Fibroblast of upper back skin (primary cell): Measurements from ENCODE around the gene GOLPH3.
A peak's percentile ranks its signal among the peaks of the same experiment; 100 is the strongest.
"Not testable (repeated sequence)": the region's sequence is repeated elsewhere in the genome, so short reads cannot be mapped to it uniquely, and the experiment has no call there.

Experiments
- DNase-seq: peaks from one replicate; pipeline ENCODE4 v3.0.0-alpha.2; 2013

GOLPH3 gene

DNA sequence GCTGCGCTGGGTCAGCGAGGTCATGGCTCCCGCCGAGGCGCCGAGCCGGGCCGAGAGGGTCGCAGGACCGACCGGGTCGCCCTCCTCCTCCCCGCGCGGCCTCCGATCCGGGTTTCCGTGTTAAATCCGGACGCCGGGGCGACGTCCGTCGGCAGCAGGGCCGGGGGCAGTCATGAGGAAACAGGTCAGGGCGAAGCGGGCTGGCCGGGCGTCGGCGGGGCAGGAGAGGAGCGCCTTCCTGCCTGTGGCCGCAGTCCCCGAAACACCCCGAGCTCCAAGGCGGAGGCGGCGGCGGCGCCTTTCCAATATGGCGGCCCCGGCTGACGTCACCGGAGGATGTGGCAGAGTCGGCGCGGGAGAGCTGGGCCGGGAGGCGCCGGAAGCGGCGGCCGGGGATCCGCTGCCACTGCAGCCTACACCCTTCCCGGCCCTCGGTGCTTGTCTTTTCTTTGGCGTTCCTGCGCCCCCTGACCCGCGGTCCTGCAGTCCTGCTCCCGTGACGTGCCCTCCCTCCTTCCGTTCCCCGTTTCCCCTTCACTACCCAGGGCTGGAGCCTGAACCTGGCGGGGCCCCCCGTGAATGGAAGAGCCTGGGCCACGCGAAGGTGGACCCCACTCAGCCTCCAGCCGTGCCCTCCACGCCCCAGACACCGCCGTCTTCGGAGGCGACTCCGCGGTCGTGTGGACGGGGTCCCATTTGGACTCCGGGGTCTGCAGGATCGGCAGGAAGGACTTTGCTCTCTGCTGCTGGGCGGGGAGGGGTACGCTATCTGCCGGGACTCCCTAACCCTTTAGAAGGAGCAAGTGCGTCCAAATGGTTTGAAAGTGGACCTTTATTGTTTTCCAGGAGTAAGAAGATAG is at the start of gene GOLPH3:
Gene GOLPH3, minus strand, starts transcription at position 309 of the 860 bp plus-strand sequence. Its CDS starts 285 bp downstream, at position 24.
- DNase-seq = peak; percentile 90

DNA sequence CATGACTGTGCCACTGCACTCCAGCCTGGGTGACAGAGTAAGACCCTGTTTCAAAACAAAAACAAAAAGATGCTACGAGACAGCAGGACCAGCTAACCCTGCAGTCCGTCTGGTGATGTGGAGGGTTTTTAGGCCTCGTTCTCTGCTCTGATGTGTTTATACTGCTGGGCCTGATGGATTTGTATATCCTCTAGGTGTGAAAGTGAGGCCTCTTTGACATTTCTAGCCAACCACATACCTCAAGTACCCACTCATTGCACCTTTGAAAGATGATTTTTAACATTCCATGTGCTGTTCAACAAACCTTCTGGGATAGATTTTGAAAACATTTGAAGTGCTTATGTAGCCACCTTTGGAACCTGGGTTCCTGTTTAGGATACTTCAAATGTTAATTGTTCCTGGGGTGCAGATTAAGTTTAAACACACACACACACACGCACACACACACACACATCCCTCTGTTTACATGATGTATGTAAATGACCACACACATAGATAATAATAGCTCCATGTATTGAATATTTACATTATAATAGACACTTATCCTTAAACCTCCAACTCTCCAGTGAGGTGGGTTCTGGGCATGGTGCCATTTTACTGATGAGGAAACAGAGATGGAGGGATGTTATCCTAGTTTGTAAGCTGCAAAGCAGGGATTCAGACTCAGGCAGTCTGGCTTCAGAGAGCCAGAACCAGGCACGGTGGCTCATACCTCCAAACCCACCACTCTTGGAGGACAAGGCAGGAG is 48.8 kb upstream of the GOLPH3 start:
- peak; percentile 28 for DNase-seq

DNA sequence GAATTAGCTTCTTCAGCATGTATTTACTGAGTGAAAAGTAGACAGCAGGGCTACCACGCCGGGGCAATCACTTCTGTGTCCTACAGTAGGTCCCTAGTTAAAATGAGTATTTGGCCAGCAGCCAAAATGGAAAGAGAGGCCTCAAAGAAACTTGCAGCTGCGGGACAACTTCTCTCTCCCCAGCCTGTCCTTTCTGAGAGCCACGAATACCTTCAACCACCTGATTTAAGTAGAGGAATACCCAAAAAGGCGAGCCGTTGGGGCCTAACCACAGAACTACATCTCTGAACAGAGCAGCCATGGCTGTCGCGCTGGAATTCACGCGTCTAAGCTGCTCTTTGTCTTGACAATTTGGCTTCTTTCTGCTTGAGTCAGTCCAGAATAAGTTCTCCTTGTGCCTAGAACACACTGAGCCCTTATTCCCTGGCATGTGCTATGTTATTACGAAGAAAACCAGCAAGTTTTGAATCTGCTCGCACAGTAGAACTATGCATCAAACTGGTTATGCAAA is 43.8 kb upstream of the GOLPH3 start:
- DNase-seq = no peak

DNA sequence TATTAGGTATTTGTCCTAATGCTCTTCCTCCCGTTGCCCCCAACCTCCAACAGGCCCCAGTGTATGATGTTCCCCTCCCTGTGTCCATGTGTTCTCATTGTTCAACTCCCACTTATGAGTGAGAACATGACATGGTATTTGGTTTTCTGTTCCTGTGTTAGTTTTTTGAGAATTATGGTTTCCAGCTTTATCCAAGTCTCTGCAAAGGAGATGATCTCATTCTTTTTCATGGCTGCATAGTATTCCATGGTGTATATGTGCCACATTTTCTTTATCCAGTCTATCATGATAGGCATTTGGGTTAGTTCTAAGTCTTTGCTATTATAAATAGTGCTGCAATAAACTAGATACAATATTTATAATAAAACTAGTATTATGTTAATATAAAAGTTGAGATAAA is 40.2 kb upstream of the GOLPH3 start:
- DNase-seq = not testable (repeated sequence)

DNA sequence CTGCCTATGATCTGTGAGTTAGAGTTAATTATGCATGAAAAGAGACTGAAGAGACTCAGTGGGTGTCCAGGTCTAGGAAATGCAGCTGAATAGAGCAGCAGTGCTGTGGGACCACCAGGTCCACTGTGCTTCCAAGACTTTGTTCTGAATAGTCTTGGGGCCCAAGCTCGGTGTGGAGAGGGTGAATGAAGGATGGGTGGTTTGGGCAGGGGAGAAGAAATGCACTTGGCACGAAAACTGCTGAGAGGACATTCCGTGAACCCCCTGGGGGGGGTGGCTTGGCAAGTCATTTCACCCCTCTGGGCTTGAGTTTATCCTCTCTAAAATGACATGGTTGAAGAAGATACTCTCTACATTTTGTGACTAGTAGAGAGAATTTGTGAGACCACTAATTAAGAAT is 36.0 kb upstream of the GOLPH3 start:
- DNase-seq = no peak

DNA sequence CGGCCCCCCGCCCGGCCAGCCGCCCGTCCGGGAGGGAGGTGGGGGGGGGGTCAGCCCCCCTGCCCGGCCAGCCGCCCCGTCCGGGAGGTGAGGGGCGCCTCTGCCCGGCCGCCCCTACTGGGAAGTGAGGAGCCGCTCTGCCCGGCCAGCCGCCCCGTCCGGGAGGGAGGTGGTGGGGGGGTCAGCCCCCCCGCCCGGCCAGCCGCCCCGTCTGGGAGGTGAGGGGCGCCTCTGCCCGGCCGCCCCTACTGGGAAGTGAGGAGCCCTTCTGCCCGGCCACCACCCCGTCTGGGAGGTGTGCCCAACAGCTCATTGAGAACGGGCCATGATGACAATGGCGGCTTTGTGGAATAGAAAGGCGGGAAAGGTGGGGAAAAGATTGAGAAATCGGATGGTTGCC is 34.7 kb upstream of the GOLPH3 start:
- DNase-seq = not testable (repeated sequence)

DNA sequence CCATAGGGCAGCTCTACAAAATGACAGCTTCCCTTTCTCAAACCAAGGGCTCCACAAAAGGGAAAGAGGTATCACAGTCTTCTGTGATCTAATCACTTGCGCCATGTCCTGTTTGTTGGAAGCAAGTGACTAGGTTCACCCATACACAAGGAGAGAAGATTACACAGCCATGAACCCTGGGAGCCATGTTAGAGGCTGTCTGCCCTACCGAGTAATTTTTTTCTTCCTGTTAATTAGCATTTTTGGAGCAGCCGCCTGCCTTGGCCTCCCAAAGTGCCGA is 33.2 kb upstream of the GOLPH3 start:
- DNase-seq = no peak

DNA sequence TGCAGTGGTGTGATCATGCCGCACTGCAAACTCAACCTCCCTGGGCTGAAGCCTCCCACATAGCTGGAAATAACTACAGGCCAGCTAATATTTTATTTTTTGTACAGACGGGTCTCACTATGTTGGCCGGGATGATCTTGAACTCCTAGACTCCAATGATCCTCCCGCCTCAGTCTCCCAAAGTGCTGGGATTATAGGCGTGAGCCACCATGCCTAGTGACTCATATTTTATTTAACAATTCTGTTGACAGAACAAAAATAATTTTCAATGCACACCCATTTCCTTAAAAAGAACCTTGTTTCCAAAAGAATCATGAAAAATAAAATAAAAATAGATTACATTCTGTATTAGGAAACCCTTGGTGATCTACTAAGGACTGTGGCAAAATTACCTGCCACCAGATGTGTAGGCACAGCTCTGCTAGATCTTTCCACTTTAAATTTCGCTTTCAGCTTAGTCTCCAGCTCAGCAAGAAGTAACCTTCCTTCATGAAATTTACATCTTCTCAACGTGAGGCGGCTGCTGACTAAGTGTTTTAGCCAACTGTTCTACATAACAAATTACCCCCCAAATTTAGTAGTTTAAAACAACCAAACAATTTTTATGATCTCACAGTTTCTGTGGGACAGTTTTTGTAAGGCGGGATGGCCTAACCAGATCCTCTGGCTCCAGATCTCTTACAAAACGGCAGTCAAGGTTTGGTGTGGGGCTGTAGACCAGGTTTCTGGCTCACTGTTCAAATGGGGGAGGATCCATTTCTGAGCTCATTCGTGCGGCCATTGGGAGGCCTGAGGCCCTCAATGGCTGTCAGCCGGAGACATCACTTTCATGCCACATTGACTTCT is 32.6 kb upstream of the GOLPH3 start:
- DNase-seq = no peak

DNA sequence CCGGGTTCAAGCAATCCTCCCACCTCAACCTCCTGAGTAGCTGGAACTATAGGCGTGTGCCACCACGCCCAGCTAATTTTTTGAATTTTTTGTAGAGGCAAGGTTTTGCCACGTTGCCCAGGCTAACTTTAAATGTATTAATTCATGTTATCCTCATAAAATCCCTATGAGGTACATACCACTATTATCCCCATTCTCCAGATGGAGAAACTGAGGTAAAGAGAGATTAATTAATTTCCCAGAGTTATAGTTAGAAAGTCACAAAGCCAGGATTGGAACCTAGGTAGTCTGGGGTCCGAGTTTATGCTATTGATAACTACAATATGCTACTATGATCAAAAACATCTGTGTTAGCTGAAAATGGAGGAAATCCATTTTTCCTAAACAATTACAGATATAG is 31.9 kb upstream of the GOLPH3 start:
- DNase-seq = no peak

DNA sequence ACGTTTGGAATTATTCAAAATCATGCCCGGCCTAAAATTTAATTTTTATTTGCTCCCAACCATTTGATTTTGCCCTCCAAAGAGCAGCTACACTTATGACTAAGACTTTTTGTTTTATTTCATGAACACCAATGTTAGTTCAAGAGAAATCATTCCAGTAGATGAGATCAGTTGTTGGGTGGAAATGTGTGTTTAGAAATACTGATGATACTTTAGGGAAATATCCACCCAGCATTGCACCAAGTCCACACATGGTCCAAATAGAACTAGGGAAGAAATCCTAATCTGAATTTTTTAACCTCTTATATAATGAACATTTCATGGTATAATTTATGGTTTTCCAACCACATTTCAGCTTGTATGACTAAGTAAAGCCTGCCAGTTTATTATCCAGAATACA is 28.3 kb upstream of the GOLPH3 start:
- DNase-seq = peak; percentile 67

DNA sequence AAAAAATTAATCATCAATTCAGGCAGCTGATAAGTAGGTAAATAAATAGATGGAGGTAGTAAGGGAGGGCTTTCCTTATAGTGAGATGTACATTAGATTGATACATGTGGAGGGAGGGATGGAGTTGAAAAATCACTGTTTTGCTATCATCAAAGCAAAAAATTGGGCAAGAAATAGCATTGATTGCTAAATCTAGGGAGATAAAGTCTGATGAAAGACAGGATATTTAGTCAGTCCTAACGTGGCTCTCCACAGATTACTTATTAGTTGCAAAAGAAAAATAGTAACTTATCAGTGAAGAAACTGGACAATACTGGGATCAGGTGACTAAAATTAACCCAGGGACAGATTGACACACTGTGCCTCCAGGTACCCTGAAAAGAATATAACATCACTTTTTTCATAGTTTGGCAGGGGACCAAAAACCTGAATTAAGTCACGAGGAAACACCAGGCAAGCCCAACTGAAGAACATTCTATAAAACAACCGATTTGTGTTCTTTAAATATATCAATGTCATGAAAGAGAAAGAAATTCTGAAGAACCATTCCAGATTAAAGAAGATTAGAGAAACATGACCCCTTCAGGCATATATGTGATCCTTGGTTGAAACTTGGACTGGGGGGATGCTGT is 27.1 kb upstream of the GOLPH3 start:
- no peak for DNase-seq

DNA sequence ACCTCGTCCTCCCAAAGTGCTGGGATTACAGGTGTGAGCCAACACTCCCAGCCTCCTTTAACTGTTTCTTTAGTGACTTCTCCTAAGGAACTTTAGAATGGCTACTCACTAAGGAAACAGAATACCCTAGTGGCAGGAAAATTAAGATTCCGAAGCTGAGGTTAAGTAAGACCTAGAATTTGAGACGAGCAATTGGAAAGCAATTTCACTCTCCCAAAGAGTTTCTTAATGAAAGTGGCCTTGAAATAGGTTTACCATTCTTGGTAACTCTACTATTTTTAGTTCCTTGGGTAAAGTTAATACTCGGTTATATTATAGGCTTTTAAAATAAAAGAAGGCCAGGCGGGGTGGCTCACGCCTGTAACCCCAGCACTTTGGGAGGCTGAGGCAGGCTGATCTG is 22.9 kb upstream of the GOLPH3 start:
- DNase-seq = no peak

DNA sequence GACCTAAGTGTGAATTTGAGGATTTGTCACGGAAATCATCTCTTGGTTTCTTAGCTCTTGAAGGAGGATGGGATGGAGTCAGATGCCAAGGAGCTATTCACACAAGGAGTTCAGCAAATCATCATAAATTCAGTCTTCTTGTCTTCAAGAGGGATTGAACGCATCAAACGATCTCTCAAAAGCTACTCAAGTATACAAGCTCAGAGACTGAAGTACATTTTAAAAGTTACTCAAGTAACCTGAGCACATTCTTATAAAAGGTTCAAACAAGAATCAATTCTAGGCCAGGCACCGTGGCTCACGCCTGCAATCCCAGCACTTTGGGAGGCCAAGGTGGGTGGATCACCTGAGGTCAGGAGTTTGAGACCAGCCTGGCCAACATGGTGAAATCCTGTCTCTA is 21.1 kb upstream of the GOLPH3 start:
- no peak for DNase-seq

DNA sequence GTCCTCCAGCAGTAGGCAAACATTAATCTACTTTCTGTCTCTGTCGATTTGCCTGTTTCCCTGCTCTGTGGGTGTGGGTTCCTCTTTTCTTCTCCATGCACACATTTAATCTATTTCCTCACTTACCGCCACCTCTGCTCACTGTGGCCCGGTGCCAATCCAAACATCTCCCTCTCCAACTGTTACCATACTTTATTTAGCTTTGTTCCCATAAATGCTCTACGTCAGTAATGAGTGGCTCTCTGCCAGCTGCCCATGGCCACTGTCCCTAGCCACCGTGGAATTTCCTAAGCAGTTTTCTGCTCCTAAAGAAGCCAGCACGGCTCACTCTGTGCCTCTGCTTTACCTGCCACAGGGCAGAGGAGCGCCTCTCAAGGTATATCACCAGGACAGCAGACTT is 19.5 kb upstream of the GOLPH3 start:
- DNase-seq = peak; percentile 84

DNA sequence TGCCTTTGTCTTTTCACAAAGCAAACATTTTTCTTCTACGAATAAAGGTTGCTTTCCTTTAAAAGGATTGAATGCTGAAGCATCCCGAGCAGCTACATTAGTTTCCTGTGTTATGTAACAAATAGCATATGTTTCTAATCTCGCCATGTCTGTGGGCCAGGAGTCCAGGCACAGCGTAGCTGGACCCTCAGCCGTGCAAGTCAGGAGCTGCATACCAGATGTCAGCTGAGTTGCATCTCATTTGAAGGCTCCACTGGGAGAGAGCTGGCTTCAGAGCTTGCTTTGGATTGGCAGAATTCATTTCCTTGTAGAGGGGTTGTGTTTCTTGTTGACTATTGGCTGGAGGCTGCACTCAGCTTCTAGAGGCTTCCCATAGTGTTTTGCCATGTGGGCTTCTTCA is 16.0 kb upstream of the GOLPH3 start:
- peak; percentile 96 for DNase-seq

DNA sequence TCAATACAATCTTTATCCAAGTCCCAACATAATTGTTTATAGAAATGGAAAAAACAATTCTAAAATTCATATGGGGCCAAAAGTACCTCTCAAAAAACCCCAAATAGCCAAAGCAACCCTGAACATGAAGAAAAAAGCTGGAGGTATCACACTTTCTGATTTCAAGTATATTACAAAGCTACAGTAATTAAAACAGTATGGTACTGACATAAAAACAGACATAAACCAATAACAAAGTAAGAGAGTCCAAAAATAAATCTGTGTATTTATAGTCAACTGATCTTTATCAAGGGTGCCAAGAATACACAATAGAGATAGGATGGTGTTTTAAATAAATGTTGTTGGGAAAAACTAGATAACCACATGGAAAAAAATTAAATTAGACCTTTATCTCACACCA is 13.6 kb upstream of the GOLPH3 start:
- no peak for DNase-seq

DNA sequence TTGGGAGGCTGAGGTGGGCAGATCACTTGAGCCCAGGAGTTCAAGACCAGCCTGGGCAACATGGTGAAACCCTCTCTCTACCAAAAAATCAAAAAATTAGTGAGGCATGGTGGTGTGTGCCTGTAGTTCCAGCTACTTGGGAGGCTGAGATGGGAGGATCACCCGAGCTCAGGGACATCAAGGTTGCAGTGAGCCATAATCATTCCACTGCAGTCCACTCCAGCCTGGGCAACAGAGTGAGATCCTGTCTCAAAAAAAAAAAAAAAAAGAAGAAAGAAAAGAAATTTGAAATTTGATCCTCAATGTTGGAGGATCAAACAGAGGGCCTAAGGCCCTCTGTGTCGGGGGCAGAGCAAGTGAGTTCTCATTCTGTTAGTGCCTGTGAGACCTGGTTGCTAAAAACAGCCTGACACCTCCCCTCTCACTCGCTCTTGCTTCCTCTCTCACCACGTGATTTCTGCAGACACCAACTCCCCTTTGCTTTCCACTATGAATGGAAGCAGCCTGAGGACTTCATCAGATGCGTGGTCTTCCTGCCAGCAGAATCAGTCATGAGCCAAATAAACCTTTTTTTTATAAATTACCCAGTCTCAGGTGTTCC is 8.4 kb upstream of the GOLPH3 start:
- DNase-seq = no peak

DNA sequence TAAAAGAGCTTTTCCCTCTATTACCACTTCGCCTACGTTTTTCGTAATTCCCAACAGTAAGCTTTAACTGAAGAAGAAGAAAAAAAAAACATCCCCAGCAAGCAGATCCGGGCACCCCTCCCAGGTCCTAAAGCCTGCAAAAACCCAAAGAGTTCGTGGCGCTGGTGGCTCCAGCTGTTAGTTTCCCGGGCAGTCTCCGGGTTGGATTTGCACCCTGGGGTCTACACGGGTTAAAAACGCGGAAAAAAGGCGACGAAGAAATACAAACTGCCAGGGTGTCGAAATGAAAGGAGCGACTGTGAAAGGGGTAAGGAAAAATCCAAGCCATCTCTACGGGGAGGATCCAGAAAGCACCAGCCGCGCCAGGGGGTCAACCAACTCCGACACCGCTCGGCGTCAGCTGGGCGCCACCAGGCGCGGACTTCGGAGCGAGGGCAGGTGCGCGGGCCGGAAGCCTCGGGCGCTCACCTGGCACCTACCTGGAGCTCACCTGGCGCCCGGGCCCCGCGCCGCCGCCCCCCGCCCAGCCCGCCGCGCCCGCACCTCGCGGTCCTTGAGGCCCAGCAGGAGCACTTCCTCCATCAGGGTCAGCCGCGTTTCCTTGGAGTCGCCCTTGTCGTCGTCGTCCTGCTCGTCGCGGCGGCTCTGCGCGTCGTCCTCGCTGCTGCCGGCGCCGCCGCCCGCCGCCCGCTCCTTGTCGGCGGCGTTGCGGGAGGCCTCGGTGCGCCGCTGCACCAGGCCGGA is 680 bp downstream of the GOLPH3 start:
- peak; percentile 63 for DNase-seq

DNA sequence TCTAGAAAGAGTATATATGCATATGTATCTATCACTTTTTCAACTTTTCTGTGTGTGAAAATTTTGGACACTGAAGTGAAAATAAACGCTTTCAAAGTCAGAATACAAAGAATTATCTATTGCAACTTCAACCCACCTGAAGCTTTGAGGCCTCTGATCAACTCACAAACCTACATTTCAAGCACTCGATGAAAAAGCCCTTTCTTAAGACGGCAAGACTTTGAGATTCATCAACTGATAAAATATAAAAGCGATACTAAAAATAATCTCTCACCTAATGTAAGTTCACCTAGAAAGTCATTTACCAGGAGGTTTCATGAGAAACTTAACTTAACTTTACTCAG is 1.2 kb downstream of the GOLPH3 start:
- DNase-seq = no peak

DNA sequence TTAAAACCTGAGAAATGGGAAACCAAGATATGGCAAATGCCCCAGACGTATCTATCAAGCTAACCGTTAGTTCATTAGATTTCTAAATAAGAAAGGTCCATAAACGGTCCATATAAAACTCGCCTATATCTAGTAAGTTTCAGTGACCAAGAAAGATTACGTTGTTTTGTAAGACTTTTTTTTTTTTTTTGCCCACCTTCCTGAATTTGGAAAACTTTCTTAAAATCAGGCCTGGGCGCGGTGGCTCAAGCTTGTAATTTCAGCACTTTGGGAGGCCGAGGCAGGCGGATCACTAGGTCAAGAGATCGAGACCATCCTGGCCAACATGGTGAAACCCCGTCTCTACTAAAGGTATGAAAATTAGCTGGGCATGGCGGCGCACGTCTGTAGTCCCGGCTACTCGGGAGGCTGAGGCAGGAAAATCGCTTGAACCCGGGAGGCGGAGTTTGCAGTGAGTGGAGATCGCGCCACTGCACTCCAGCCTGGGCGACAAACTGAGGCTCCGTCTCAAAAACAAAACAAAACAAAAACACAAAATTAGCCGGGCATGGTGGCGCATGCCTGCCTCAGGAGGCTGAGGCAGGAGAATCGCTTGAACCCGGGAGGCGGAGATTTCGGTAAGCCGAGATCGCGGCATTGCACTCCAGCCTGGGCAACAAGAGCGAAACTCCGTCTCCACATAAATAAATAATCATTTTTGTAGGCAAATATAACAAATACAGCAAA is 1.8 kb downstream of the GOLPH3 start:
- not testable (repeated sequence) for DNase-seq
